HG02943 (cell line): ENCODE results near the gene PLCB1.

Source experiments
- ATAC-seq: cut with Tn5 transposase; IDR thresholded peaks from one replicate; pipeline ENCODE4 v1.9.1; 2021; ENCODE audit warnings: mild to moderate bottlenecking, low read depth, moderate library complexity; ENCODE audit not compliant: unreplicated experiment

The PLCB1 gene

DNA sequence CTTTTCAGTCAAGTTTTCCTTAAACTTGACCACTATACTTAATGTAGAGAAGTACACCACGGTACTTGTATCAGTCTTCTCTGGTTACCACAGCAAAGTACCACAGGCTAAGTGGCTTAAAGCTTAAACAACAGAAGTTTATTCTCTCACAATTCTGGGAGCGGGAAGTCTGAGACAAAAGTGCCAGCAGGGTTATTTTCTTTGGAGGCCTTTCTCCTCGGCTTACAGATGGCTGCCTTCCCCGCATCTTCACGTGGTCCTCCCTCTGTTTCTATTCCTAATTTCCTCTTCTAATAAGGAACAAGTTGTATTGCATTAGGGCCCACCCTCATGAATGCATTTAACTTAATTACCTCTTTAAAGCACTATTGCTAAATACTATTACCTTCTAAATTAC, 258.0 kb downstream of the PLCB1 start:
- ATAC-seq = no peak

DNA sequence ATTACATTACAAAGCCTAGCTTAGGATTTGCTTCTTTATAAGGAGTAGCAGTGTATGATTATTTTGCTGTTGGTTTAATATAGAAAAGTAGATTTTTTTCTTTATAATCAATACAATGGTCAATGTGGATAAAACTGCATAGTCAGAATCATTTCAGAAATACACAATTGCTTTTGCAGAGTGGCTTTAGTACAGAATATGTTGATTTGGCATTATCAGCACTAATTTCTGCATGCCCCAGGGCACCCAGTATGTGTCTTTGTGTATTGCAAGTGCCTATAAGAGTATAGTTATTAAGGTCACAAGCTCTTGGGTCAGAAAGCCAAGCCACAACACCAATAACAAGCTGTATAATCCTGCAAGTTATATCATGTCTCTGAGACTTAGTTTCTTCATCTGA, 258.4 kb downstream of the PLCB1 start:
- no peak for ATAC-seq

DNA sequence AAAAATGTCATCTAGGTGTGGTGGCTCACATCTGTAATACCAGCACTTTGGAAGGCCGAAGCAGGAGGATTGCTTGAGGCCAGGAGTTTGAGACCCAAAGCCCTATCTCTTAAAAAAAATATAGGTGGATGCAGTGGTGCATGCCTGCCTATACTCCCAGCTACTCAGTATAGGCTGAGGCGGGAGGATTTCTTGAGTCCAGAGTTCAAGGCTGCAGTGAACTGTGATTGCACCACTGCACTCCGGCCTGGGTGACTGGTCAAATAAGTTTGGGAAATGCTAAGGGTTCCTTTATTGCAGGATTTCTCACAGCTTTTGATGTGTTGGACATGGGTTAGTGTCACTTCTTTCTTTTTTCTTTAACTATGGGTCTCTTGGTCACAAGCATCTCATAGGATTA, 261.3 kb downstream of the PLCB1 start:
- no peak for ATAC-seq

DNA sequence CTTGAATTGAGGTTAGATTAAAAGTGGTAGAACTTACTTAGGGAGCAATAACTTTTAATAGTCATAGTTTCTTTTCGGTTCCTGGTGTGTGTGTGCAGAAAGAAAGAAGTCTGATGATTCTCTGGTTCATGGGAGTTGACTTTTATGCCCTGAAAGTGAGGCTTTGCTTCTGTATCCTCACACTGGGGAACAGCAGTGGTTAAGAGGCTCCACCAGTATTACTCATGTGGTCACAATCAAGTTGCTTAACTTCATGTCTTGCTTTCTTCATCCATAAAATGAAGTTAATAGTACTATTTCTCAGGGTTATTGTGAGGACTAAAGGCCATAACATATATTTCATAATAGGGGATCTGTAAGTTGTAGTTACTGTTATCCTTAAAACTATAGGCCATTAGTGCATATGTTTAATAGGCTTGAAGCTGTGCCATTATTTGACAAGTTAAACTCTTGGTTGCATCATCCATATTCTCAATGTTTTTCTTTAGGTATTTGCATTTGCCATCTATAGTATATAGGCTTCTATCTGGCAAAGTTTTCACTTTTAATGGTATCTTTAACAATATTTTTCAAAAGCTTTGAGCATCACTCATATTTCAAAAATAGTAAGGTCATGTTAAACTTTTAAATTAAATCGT, 262.4 kb downstream of the PLCB1 start:
- ATAC-seq = peak; percentile 50

DNA sequence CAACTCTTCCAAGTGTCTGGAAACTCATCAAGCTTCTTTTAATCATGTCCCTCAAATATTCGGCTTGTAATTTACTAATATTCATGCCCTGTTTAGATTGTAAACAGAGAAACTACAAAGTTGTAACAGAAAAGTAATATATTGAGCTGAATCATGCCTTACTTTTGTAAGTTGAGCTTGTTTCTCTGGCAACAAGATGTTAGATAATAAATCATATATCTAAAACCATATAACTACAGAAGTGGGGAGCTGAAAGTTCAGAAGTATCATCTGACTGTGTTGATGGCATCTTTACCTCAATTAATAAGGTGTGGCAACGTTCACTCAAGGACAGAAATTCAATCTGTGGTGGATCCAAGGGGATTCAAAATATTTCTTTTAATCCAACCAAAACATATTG, 263.9 kb downstream of the PLCB1 start:
- no peak for ATAC-seq

DNA sequence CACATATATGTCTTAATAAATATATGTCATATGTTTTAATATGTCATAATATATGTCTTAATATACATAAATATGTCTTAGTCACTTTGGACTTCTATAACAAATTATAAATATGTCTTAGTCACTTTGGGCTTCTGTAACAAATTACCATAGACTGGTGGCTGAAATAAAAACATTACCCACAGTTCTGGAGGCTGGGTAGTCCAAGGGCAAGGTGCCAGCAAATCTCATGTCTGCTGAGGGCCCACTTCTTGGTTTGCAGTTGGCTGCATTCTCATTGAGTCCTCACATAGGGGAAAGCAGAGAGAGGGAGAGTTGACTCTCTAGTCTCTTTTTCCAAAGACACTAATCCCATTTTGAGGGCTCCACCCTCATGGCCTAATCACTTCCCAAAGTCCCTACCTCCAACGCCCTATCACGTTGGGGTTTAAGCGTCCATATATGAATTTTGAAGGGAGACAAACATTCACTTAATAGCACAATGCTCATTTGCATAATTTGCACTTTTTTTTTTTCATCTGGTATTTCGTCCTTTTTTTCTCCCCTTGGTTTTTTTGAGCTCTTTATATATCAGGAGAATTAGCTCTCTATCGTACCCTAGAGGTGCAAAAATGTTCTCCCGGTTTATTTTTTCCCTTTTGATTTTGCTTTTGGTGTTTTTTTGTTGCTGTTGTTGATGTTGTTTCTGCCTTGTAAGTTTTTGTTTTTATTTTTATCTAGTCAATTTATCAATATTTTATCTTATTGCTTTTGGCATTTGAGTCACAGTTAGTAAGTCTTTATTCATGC, 266.4 kb downstream of the PLCB1 start:
- no peak for ATAC-seq

DNA sequence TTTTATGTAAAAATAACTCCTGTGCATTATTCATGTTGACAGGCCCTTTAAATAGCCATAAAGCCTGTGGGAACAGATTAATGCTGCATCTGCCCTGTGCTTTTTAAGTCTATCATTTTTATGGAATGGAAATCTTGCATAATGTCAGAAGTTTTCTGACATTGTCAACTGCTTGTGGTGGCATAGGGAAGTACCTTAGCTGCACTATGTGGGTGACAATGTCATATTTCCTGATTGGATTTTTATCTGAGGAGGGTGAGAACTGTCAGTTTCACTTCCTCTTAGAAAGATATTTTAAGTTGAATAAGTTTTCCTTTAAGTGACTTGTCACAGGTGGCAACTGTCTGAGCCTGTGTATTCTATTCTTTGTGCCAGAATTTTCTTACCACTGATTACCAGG, 267.9 kb downstream of the PLCB1 start:
- ATAC-seq = peak; percentile 99

DNA sequence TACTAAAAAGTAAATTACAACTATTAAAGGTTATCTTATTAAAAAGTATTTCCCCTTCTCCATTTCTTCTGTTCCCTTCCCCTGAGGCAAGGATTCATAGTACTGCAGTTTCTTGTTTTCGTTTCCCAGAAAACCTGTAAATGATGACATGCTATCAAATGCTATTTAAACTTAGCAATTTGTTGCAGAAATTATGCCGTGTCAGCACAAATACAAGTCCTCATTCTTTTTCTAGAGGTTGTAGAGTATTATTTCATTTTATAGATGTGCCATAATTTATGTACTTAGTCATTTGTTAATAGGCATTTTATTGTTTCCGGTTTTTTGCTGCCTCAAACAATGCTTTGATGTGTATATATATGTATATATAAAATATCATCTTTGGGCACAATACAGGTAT, 268.4 kb downstream of the PLCB1 start:
- ATAC-seq = no peak

DNA sequence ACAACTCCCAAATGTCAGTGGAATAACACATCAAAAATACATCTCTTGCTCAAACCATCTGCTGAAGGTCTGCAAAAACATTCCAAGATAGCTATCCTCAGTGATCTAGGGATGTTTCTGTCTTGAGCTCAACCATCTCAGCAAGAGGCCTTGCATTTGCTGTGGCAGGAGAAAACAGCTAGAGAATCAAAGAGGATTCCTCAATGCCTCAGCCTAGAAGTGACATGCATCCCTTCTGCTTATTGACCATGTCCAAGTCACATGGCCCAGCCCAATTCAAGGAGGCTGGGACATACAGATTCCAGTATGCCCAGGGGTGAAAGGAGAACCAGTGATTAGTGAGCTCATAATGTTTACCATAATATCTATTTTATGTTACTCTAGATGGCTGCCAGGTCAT, 269.5 kb downstream of the PLCB1 start:
- ATAC-seq = no peak

DNA sequence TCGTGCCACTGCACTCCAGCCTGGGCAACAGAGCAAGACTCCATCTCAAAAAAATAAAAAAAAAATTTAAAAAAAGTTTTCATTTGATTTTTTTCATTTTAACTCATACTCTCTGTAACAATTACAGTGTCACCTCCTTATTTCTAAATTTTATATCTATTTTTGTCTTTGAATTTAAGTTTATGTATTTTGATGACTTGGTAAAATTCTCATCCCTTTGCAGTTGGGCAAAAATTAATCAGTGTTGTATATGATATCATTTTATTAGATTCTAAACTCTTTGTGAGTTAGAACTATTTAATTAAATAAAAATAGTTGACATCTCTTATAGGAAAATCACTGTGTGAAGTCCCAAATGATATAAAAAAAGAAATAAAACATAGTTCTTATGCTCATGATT, 270.7 kb downstream of the PLCB1 start:
- no peak for ATAC-seq

DNA sequence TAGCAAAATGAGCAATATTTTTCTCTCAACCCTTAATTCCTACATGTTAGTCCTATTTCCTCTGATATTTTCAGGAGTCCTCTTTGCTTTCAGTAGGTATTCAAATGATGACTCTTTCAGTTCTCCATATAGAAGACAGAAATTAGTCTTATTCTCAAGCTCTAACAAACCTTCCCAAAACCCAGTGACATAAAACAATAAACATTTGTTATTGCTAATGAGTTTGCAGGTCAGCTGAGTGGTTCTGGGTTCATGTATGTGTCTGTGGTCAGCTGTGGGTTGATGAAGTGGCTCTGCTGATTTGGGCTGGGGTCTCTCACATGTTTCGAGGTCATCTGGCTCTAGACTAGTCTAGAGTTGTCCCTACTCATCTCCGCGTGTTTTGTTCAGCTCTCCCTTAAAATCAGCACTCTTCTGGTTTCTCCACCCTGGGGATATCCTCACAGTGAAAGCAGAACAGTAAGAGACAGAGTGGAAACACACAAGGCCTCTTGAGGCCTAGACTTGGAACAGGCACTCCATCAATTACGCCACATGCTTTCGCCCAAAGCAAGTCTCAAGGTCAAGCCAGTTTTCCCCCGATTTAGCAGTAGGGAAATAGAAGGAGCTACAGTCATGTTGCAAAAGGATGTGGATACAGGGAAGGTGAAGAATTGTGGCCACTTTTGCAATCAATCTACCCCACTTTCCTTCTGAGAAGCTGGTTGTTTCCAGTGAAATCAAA, 273.0 kb downstream of the PLCB1 start:
- no peak for ATAC-seq

DNA sequence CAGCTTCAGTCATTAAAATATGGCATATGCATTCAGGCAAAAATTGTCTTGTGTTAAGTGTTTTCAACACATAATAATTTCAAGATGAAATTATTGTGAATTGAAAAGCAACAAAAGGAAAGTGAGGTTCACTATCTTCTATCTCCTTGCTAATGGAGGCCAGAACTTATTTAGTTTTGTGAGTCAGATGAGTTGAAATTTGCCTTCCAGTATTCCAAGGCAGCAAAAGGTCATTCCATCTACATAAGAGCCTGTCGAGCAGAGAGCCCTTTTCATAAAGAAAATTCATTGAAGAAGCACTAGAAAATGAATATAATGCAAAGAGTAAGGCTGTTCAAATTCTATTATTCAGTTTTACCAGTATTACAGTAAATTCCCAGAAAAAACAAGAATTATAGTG, 274.3 kb downstream of the PLCB1 start:
- no peak for ATAC-seq

DNA sequence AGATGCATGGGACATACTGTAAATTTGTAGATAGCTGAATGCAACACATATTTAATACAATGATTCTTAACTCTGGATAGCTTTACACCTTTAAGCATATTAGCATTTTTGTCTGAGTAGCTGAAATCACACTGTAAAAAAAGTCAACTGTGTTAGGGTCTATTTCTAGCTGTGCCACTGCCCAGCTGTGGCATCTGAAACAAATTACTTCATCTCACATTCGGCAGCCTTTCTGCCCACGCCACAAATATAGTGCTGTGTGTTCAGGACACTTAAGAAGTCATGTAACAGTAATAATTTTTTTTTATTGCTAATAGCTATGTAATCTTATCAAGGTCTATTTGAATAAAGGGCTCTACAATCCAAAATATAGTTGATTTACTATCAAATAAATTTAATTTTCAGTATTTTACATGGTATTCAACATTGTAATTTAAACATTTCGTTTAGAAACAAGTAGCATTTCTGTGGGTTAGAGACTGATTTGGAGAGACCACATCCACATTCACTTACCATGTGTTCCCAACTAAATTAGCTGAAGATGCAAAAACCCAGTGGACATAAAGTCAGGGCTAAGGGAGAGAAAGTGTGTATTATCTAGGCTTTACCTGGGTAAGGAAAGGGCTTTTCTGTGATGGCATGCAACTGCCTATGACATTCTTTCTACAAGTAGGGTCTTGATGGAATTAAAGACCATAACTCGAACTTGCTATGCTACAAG, 276.7 kb downstream of the PLCB1 start:
- no peak for ATAC-seq

DNA sequence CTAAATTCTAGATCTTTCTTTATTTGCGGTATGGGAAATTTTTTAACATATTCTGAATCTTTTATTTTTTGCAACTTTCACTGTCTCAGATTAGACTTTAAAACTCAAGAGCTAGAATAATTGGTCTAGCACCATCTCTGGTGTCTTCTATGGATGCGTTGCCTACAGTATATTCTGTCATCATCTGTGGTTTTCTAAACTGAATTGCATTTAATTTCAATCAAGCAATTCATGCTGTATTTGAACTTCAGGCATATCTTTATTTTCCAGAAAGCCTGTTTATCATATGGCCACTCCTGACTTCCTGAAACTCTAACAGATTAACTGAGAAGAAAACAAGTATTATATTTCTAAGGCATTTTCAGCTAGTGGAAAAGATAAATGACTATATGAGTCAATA, 281.6 kb downstream of the PLCB1 start:
- no peak for ATAC-seq

DNA sequence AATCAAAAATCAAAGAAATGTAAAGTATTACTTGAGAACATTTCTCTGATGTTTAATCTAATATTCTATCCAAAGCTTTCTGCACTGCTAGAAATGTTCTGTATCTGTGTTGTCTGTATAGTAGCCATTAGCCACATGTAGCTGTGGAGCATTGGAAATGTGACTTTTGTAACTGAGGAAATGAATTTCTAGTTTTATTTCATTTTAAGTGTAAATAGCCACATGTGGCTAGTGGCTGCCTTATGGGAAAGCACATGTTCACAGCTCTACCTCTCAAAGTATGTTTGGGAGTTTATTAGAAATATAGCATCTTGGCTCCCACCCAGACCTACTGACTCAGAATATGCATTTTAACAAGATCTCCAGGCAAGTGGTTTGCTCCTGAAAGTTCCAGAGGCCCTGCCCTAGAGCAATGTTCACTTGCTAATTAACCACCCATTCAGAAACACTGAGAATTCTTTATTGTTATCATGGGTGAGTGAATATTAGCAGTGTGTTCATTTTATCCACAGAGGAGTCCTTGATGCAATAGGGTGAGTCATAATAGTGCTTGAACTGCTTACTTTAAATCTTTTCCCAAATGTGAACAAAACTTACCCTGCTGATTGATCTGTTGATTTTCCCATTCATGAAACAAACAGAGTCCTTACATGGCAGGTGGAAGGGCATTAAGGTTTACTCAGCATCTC, 282.7 kb downstream of the PLCB1 start:
- no peak for ATAC-seq

DNA sequence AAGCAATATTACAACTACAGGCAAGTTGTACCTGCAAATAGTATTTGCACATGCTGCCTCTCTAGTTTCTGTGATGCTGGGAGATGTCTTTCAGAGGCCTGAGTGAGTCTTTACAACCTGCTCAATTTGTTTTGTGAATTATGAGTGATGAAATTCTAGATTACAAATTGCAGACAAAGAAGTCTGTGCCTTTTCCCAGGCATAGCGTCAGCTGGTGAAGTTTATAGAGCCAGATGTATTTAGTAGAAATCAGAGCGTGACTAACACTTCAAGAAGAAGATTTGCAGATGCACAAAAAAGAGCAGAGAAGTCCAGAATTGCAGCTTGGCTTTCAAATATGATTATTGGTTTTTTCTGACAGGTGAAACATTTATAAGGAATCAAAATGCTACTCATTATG, 289.9 kb downstream of the PLCB1 start:
- no peak for ATAC-seq

DNA sequence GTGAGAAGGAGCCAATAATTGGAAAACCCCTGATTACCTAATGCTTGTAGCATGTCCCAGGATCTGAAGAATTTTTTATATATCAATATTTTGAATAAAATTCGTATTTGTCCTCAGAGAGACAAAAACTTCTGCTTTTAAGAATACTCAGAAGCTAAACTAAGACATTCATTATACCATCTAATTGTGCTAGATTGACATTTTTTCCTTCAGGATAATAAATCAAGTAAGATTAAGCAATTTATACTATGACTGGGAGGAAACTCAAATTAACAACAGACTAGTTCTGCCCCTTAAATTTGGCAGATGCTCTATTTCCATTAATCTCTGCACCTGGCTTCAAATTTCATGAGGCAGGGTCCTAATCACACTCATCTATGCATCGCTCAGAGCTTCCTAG, 291.4 kb downstream of the PLCB1 start:
- ATAC-seq = no peak

DNA sequence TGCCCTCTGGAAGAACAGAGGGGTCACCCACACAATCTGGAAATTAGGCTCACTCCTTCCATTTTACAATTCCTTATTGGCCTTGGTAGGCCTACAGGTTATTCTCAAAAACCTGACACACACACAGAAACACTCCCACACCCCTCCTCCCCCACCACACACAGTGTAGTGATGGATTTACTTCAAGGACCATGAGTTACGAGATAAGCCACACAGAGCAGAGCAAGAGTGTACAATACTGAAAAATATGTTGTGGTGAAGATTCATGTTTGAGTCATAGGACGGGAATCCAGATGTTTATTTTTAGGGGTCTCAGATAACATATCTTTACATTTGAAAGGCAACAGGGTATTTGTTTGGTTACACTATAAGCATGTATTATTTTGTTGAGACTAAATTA, 291.9 kb downstream of the PLCB1 start:
- no peak for ATAC-seq

DNA sequence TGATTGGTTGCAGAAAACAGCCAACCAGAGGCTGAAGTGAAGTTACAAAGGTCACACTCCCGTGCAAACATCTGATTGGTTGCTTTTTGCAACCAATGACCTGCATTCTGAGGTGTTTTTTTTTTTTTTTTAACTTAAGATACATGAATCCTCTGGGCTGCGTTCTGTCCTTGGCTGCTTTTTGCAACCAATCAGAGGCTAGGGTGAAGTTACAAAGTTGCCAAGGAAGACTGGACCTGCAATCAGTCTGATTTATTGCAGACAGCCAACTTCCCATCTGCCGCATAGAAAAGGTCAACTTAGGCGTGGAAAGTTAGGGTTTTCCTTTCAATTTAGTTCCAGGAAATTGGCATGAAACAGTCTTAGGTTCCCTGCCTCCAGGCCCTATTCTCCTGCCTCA, 292.9 kb downstream of the PLCB1 start:
- no peak for ATAC-seq

DNA sequence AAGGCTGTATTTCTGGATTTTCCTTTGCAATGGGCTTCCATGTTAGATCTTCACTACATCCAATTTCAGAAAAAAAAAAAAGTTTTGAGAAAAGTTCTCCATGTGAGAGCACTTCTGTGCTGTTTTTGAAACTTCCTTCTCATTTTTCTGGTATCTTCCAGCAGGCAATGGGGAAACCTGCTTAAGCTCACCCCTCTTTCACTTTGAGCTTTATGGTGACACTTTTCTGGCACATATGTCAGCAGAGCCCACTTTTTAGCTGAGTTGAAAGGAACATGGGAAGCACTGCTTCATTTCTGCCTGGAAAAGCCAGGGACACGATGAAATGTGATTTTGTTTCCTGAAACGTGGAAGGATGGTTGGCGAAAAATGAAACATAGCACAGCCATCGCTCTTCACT, 293.7 kb downstream of the PLCB1 start:
- no peak for ATAC-seq
